Duodenal mucosa (tissue), 2 donors: ENCODE data around the gene KIFBP.
"Not testable (repeated sequence)": the region's sequence is repeated elsewhere in the genome, so short reads cannot be mapped to it uniquely, and the experiment has no call there.

Experiments
- H3K27ac ChIP-seq: one replicate; pipeline ENCODE4 v1.7.0; 2013; ENCODE audit warnings: low read depth, low read length
- H3K27me3 ChIP-seq, 2 donors: one replicate each; pipeline ENCODE4 v1.7.0; 2013; ENCODE audit warnings: low read length in 2 of 2, control low read depth in 1 of 2; ENCODE audit not compliant: insufficient read depth in 2 of 2, control insufficient read depth in 1 of 2
- H3K36me3 ChIP-seq, 2 donors: one replicate each; pipeline ENCODE4 v1.7.0; 2013; ENCODE audit warnings: low read length in 2 of 2, control low read depth in 1 of 2; ENCODE audit not compliant: insufficient read depth in 2 of 2, control insufficient read depth in 1 of 2
- H3K4me1 ChIP-seq, 2 donors: one replicate each; pipeline ENCODE4 v1.7.0; 2013; ENCODE audit warnings: low read length in 2 of 2, control low read depth in 1 of 2; ENCODE audit not compliant: insufficient read depth in 2 of 2, control insufficient read depth in 1 of 2
- H3K4me3 ChIP-seq, 2 donors: one replicate each; pipeline ENCODE4 v1.7.0; 2013; ENCODE audit warnings: low read length in 2 of 2, low read depth in 1 of 2
- H3K9ac ChIP-seq, 2 donors: one replicate each; pipeline ENCODE4 v1.7.0; 2013; ENCODE audit warnings: low read length in 2 of 2, low read depth in 1 of 2
- H3K9me3 ChIP-seq, 2 donors: one replicate each; pipeline ENCODE4 v1.7.0; 2013; ENCODE audit warnings: low read length in 2 of 2, control low read depth in 1 of 2; ENCODE audit not compliant: control insufficient read depth in 1 of 2

KIFBP gene

DNA sequence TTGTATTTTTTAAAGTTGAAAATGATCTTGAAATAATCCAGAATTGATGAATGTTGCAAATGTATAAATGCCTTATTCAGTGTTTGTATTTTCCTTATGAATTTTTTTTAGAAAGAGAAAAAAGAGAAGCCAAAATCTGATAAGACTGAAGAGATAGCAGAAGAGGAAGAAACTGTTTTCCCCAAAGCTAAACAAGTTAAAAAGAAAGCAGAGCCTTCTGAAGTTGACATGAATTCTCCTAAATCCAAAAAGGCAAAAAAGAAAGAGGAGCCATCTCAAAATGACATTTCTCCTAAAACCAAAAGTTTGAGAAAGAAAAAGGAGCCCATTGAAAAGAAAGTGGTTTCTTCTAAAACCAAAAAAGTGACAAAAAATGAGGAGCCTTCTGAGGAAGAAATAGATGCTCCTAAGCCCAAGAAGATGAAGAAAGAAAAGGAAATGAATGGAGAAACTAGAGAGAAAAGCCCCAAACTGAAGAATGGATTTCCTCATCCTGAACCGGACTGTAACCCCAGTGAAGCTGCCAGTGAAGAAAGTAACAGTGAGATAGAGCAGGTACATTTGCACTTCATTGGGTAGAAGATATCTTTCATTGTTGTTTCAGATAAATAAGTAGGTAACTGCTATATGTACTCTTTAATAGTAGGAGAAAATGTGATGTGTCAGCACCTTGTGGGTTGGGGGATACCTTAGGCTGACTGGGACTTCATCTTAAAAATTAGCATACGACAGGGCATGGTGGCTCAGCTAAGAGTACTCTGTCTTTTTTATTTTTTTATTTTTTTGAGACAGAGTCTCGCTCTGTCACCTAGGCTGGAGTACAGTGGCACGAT, 28.7 kb upstream of the KIFBP start:
- Histone ChIP-seq H3K4me3 (no peak overlapping the region), H3K4me1 (peaks cover 9 to 15% of the 10 kb centered on the region in 2 donors), H3K36me3 (peaks cover 11 to 45% of the 10 kb centered on the region in 2 donors), H3K9ac (no peak overlapping the region), H3K9me3 (no peaks in the 10 kb centered on the region), H3K27ac (no peak overlapping the region), H3K27me3 (no peaks in the 10 kb centered on the region)

DNA sequence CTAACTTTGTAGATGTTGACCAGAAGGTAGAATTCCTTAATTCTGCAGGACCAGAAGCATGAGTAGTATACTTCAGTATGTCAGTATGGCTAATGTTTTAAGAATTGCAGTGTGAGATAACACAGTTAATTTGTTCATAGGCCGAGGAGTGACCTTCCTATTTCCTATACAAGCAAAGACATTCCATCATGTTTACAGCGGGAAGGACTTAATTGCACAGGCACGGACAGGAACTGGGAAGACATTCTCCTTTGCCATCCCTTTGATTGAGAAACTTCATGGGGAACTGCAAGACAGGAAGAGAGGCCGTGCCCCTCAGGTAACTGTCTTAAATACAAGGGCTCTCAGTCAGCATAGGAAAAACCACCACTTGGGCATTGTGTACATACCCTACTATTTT, 25.5 kb upstream of the KIFBP start:
- Histone ChIP-seq H3K4me1 (no peaks in the 10 kb centered on the region), H3K4me3 (no peak overlapping the region), H3K9me3 (no peaks in the 10 kb centered on the region), H3K27ac (no peak overlapping the region), H3K36me3 (peaks cover 29 to 74% of the 10 kb centered on the region in 2 donors), H3K27me3 (no peaks in the 10 kb centered on the region), H3K9ac (no peak overlapping the region)

DNA sequence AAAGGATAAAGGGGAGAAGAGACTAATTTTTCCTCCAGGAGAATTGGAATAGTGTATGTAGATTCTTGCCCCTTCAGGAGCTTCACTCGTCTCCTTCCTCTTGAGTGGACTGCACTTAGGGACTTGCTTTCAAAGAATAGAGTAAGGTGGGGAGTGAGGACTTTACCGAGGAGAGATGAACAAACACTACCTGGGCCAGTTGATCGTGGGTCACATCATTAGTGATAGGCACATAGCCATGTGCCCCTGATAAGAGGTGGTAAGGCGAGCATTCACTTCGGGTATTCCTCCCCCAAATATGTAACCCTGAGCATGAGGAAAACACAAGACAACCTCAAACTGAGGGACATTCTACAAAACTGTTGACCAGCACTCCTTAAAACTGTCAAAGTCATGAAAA, 14.6 kb upstream of the KIFBP start:
- Histone ChIP-seq H3K36me3 (peaks cover 62 to 95% of the 10 kb centered on the region in 2 donors), H3K9me3 (no peaks in the 10 kb centered on the region), H3K27me3 (no peaks in the 10 kb centered on the region), H3K4me1 (no peaks in the 10 kb centered on the region), H3K4me3 (no peak overlapping the region), H3K27ac (no peak overlapping the region), H3K9ac (no peak overlapping the region)

- not testable (repeated sequence) for H3K9me3 ChIP-seq, H3K4me1 ChIP-seq, H3K4me3 ChIP-seq, H3K9ac ChIP-seq, H3K27me3 ChIP-seq, H3K27ac ChIP-seq
- peaks cover 56 to 88% of the 10 kb centered on the region in 2 donors for H3K36me3 ChIP-seq
These were observed 12.6 kb upstream of the KIFBP start for GRCh38 chr10:68975936-68976473.

GRCh38 chr10:68979738-68980137, 8.9 kb upstream of the KIFBP start:
- H3K27ac ChIP-seq, H3K4me3 ChIP-seq, H3K27me3 ChIP-seq, H3K9ac ChIP-seq, H3K9me3 ChIP-seq, H3K4me1 ChIP-seq: not testable (repeated sequence)
- peaks cover 40 to 75% of the 10 kb centered on the region in 2 donors for H3K36me3 ChIP-seq

GRCh38 chr10:68981074-68981473, 7.5 kb upstream of the KIFBP start:
- Histone ChIP-seq H3K36me3 (peaks cover 41 to 64% of the 10 kb centered on the region in 2 donors), H3K27ac (no peak overlapping the region), H3K4me1 (no peaks in the 10 kb centered on the region)

GRCh38 chr10:68982389-68982788, 6.2 kb upstream of the KIFBP start:
- no peaks in the 10 kb centered on the region for H3K27me3 ChIP-seq
- no peak overlapping the region for H3K27ac ChIP-seq
- H3K9me3 ChIP-seq = no peaks in the 10 kb centered on the region
- H3K4me3 ChIP-seq = no peak overlapping the region
- H3K4me1 ChIP-seq = no peaks in the 10 kb centered on the region
- H3K36me3 ChIP-seq = peaks cover 33 to 52% of the 10 kb centered on the region in 2 donors
- no peak overlapping the region for H3K9ac ChIP-seq

More at GRCh38 chr10:68981074-68981473, 7.5 kb upstream of the KIFBP start:
- Histone ChIP-seq H3K4me3 (no peak overlapping the region), H3K9ac (no peak overlapping the region), H3K27me3 (no peaks in the 10 kb centered on the region), H3K9me3 (no peaks in the 10 kb centered on the region)

DNA sequence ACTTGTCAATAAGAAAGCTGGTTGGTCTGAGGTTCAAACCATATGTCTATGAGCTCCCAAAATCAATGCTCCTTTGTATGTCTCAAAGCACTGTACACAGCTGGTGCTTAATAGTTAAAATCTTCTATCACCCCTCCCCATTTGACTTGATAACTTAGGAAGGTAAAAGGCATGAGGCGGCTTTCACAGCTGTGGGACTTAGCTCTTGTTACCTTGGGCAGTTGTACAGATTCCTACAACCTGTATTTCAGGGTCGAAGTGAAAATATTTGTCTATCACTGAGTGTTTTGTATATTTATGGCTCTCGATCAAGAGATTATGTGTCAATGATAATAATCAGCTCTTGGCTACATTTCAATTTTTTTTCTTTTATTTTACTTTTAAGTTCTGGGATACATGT, 992 bp upstream of the KIFBP start:
- H3K4me3 ChIP-seq = no peak overlapping the region
- no peak overlapping the region for H3K9ac ChIP-seq
- peaks cover 15 to 18% of the 10 kb centered on the region in 2 donors for H3K4me1 ChIP-seq
- no peaks in the 10 kb centered on the region for H3K27me3 ChIP-seq
- H3K9me3 ChIP-seq = no peaks in the 10 kb centered on the region
- peaks cover 13% of the 10 kb centered on the region in 2 donors for H3K36me3 ChIP-seq
- no peak overlapping the region for H3K27ac ChIP-seq

GRCh38 chr10:68989317-68989990, 851 bp downstream of the KIFBP start:
- H3K9ac ChIP-seq = peak overlapping the region; percentile 67 to 81
- no peaks in the 10 kb centered on the region for H3K9me3 ChIP-seq
- peak overlapping the region; percentile 73 to 85 for H3K4me3 ChIP-seq
- peaks cover 15 to 18% of the 10 kb centered on the region in 2 donors for H3K4me1 ChIP-seq
- H3K36me3 ChIP-seq = peaks cover 0 to 5% of the 10 kb centered on the region in 2 donors
- no peak overlapping the region for H3K27ac ChIP-seq
- no peaks in the 10 kb centered on the region for H3K27me3 ChIP-seq
